SW 1271 (cell line): ENCODE results near the gene GALNT18.
"Not testable (repeated sequence)": the region's sequence is repeated elsewhere in the genome, so short reads cannot be mapped to it uniquely, and the experiment has no call there.

Experiments
- DNase-seq, 2 experiments: peaks; one replicate each; lab custom pipeline; 2025; lab: John Stamatoyannopoulos, UW

Gene GALNT18

GRCh38 chr11:11463405-11463804 lies 158.4 kb downstream of the GALNT18 start:
- DNase-seq: no peak

GRCh38 chr11:11461473-11461872 lies 160.3 kb downstream of the GALNT18 start:
- DNase-seq: no peak

- DNase-seq: no peak
These were observed 162.2 kb downstream of the GALNT18 start for GRCh38 chr11:11459578-11459977.

- no peak for DNase-seq
These were observed 163.3 kb downstream of the GALNT18 start for GRCh38 chr11:11458485-11458884.

GRCh38 chr11:11458001-11458400 lies 163.8 kb downstream of the GALNT18 start:
- DNase-seq: no peak

- no peak for DNase-seq
These were observed 164.9 kb downstream of the GALNT18 start for GRCh38 chr11:11456866-11457265.

- no peak for DNase-seq
These were observed 167.1 kb downstream of the GALNT18 start for GRCh38 chr11:11454671-11455223.

- no peak for DNase-seq
These were observed 170.3 kb downstream of the GALNT18 start for GRCh38 chr11:11451501-11452005.

- DNase-seq: peak in 1 of 2 experiments; percentile 8
These were observed 171.0 kb downstream of the GALNT18 start for GRCh38 chr11:11450744-11451362.

- no peak for DNase-seq
These were observed 172.5 kb downstream of the GALNT18 start for GRCh38 chr11:11449327-11449726.

GRCh38 chr11:11448626-11449025 lies 173.2 kb downstream of the GALNT18 start:
- no peak for DNase-seq

- not testable (repeated sequence) for DNase-seq
These were observed 174.2 kb downstream of the GALNT18 start for GRCh38 chr11:11447601-11448000.

- no peak for DNase-seq
These were observed 174.8 kb downstream of the GALNT18 start for GRCh38 chr11:11446967-11447366.

GRCh38 chr11:11446564-11446963 lies 175.2 kb downstream of the GALNT18 start:
- no peak for DNase-seq

- DNase-seq: no peak
These were observed 176.2 kb downstream of the GALNT18 start for GRCh38 chr11:11445441-11446185.

GRCh38 chr11:11444804-11445131 lies 177.0 kb downstream of the GALNT18 start:
- no peak for DNase-seq

GRCh38 chr11:11444027-11444803 lies 177.6 kb downstream of the GALNT18 start:
- DNase-seq: no peak

GRCh38 chr11:11442791-11443190 lies 179.0 kb downstream of the GALNT18 start:
- DNase-seq: no peak

GRCh38 chr11:11441516-11441915 lies 180.3 kb downstream of the GALNT18 start:
- no peak for DNase-seq

- DNase-seq: no peak
These were observed 180.7 kb downstream of the GALNT18 start for GRCh38 chr11:11441091-11441490.

GRCh38 chr11:11440144-11440543 lies 181.7 kb downstream of the GALNT18 start:
- DNase-seq: no peak

GRCh38 chr11:11439591-11439990 lies 182.2 kb downstream of the GALNT18 start:
- no peak for DNase-seq
